Natural killer cell (primary cell): ENCODE measurements around the gene CLDN1. TPM values are rescaled to one million over a fixed set of nuclear protein-coding genes. Genes with fewer than 3 reads are reported as not detected.

ENCODE experiments used
- ATAC-seq, 3 donors: fragments of 150-1000 bp in 2 of 3; fragments of 200-7000 bp in 1 of 3; cut with Tn5 transposase; 1 replicate in 1 of 3; 2 replicates in 2 of 3; pipeline ENCODE4 v1.10.0; 2021; ENCODE audit warnings: mild to moderate bottlenecking in 2 of 3, moderate library complexity in 2 of 3
- DNase-seq, 2 donors: peaks; one replicate each; pipeline versions ENCODE4 v3.0.0 to v3.0.0-alpha.2; 2013 to 2021; ENCODE audit warnings: mixed read lengths in 1 of 2
- H3K27ac ChIP-seq: one replicate; pipeline ENCODE4 v1.5.1; 2013; ENCODE audit warnings: mild to moderate bottlenecking, low read length
- H3K27me3 ChIP-seq: one replicate; pipeline ENCODE4 v1.6.1; 2013; ENCODE audit warnings: low read length; ENCODE audit not compliant: control insufficient read depth, insufficient read depth
- H3K36me3 ChIP-seq: one replicate; pipeline ENCODE4 v1.6.1; 2013; ENCODE audit warnings: low read length; ENCODE audit not compliant: control insufficient read depth, insufficient read depth
- H3K4me1 ChIP-seq: one replicate; pipeline ENCODE4 v1.6.1; 2013; ENCODE audit warnings: low read length; ENCODE audit not compliant: control insufficient read depth, insufficient read depth
- H3K4me3 ChIP-seq: one replicate; pipeline ENCODE4 v1.5.1; 2013; ENCODE audit warnings: low read length
- H3K9me3 ChIP-seq: one replicate; pipeline ENCODE4 v1.6.1; 2013; ENCODE audit warnings: low read length; ENCODE audit not compliant: control insufficient read depth, insufficient read depth
- H3K27ac Mint-ChIP-seq, 2 donors: one replicate each; pipeline ENCODE4 v1.8.0; 2022; ENCODE audit warnings: mild to moderate bottlenecking in 2 of 2, mixed read lengths in 2 of 2, moderate library complexity in 1 of 2
- H3K27me3 Mint-ChIP-seq, 2 donors: one replicate each; pipeline ENCODE4 v1.8.0; 2022; ENCODE audit warnings: low read depth in 2 of 2, mixed read lengths in 2 of 2
- H3K36me3 Mint-ChIP-seq: one replicate; pipeline ENCODE4 v1.8.0; 2022; ENCODE audit warnings: mixed read lengths
- H3K4me1 Mint-ChIP-seq, 2 donors: one replicate each; pipeline ENCODE4 v1.8.0; 2022; ENCODE audit warnings: mixed read lengths in 2 of 2
- H3K4me3 Mint-ChIP-seq: one replicate; pipeline ENCODE4 v1.8.0; 2022; ENCODE audit warnings: mild to moderate bottlenecking, moderate library complexity, mixed read lengths
- H3K9me3 Mint-ChIP-seq, 2 donors: one replicate each; pipeline ENCODE4 v1.8.0; 2022; ENCODE audit warnings: mixed read lengths in 2 of 2
- WGBS: methylation state at CpG from one replicate; pipeline ENCODE4 v1.1.7; 2013; ENCODE audit warnings: missing lambda C conversion rate; ENCODE audit not compliant: insufficient coverage; 5-methylcytosine and 5-hydroxymethylcytosine counted together
- intact Hi-C: fragments of 100-400 bp; cut with micrococcal nuclease; formaldehyde crosslinking; loops from one replicate; pipeline ENCODE4 v1.14.2; 2022
- total RNA-seq, 4 donors: library from RNA; stranded (reverse); fragments of 120-200 nt in 1 of 4; gene quantifications; one replicate each; pipeline versions ENCODE4 v1.2.3 to v1.2.4, GENCODE V29; 2013 to 2022
- TF ChIP-seq, protein P1 (sequence below): fragments of 200-600 bp; IDR thresholded peaks from one replicate; pipeline ENCODE4 v1.8.0; 2022; ENCODE audit warnings: antibody characterized with exemption

The CLDN1 gene
- total RNA-seq, 3 donors from 2014 or later (not counting 1 experiment from before 2014, with no cell fraction given), result not detected

- no peak for ATAC-seq
- intact Hi-C loops, result no loop called here
- TF ChIP-seq, protein P1, sequence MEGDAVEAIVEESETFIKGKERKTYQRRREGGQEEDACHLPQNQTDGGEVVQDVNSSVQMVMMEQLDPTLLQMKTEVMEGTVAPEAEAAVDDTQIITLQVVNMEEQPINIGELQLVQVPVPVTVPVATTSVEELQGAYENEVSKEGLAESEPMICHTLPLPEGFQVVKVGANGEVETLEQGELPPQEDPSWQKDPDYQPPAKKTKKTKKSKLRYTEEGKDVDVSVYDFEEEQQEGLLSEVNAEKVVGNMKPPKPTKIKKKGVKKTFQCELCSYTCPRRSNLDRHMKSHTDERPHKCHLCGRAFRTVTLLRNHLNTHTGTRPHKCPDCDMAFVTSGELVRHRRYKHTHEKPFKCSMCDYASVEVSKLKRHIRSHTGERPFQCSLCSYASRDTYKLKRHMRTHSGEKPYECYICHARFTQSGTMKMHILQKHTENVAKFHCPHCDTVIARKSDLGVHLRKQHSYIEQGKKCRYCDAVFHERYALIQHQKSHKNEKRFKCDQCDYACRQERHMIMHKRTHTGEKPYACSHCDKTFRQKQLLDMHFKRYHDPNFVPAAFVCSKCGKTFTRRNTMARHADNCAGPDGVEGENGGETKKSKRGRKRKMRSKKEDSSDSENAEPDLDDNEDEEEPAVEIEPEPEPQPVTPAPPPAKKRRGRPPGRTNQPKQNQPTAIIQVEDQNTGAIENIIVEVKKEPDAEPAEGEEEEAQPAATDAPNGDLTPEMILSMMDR, result no peak
Observed at GRCh38 chr3:190309414-190309813, 12.8 kb downstream of the CLDN1 start.

DNA sequence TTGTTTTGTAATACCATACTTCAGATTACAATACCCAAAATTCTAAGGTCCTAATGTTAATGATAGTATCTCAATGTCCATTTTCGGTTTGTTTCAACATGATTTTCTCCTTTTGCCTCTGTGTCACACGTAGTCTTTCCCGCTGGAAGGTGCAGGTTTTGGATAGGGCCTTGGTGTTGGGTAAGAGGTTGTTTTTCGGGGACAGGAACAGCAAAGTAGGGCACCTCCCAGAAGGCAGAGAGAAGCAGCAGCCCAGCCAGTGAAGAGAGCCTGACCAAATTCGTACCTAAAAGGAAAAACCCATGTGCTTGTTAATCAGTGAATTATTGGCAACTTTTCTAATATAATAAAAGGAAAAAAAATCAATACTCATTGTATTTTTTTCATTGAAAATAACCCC is 14.1 kb downstream of the CLDN1 start:
- Histone ChIP-seq H3K4me3 (no peak overlapping the region), H3K27ac (no peak overlapping the region), H3K27me3 (no peaks in the 10 kb centered on the region), H3K9me3 (no peaks in the 10 kb centered on the region), H3K4me1 (no peaks in the 10 kb centered on the region), H3K36me3 (no peaks in the 10 kb centered on the region)
- DNase-seq, result no peak
- H3K36me3 Mint-ChIP-seq, result no peaks in the 10 kb centered on the region
- no peak overlapping the region for H3K4me3 Mint-ChIP-seq
- TF ChIP-seq, protein P1, result no peak
- no peaks in the 10 kb centered on the region for H3K27me3 Mint-ChIP-seq
- intact Hi-C loops, result no loop called here
- peaks cover 6 to 7% of the 10 kb centered on the region in 2 donors for H3K9me3 Mint-ChIP-seq
- no peaks in the 10 kb centered on the region for H3K4me1 Mint-ChIP-seq
- no peak overlapping the region for H3K27ac Mint-ChIP-seq
- WGBS, result 87% methylated on average over 4 of the region's 5 CpGs
- ATAC-seq, result no peak

More at GRCh38 chr3:190309414-190309813, 12.8 kb downstream of the CLDN1 start:
- Mint-ChIP-seq H3K4me1 (no peaks in the 10 kb centered on the region), H3K9me3 (peaks cover 6 to 7% of the 10 kb centered on the region in 2 donors), H3K4me3 (no peak overlapping the region), H3K27me3 (no peaks in the 10 kb centered on the region), H3K36me3 (no peaks in the 10 kb centered on the region), H3K27ac (no peak overlapping the region)
- H3K4me1 ChIP-seq, result no peaks in the 10 kb centered on the region
- no peak for DNase-seq
- H3K4me3 ChIP-seq, result no peak overlapping the region
- no peaks in the 10 kb centered on the region for H3K9me3 ChIP-seq
- no peak overlapping the region for H3K27ac ChIP-seq
- WGBS, result 82% methylated on average over 2 of the region's 3 CpGs
- no peaks in the 10 kb centered on the region for H3K36me3 ChIP-seq
- H3K27me3 ChIP-seq, result no peaks in the 10 kb centered on the region

DNA sequence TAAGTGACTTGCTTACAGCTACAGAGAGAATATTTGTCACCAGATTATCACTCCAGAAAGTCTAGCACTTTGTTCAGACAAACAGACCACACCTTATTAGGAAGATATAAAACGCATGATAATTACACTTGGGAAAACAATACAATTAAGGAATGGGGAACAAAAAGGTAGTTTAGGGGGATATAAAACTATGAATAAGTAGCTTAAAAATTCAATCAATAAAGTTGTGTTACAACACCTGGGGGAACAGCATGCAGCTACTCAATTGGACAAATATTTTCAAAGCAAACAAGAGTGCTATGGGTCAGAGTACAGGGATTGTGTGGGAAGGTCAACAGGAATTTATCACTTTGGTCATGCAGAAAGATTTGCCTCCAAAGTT is 15.1 kb downstream of the CLDN1 start:
- ATAC-seq (no peak), DNase-seq (no peak)
- Histone ChIP-seq H3K36me3 (no peaks in the 10 kb centered on the region), H3K9me3 (no peaks in the 10 kb centered on the region), H3K4me3 (no peak overlapping the region), H3K27me3 (no peaks in the 10 kb centered on the region), H3K27ac (no peak overlapping the region), H3K4me1 (no peaks in the 10 kb centered on the region)
- H3K27ac Mint-ChIP-seq, result no peak overlapping the region
- TF ChIP-seq, protein P1, result no peak
- H3K36me3 Mint-ChIP-seq, result no peaks in the 10 kb centered on the region
- peaks cover 3 to 4% of the 10 kb centered on the region in 2 donors for H3K9me3 Mint-ChIP-seq
- intact Hi-C loops, result no loop called here
- H3K4me3 Mint-ChIP-seq, result no peak overlapping the region
- WGBS, result no CpG with 5 or more reads among the region's 1 CpG
- no peaks in the 10 kb centered on the region for H3K27me3 Mint-ChIP-seq
- H3K4me1 Mint-ChIP-seq, result no peaks in the 10 kb centered on the region

DNA sequence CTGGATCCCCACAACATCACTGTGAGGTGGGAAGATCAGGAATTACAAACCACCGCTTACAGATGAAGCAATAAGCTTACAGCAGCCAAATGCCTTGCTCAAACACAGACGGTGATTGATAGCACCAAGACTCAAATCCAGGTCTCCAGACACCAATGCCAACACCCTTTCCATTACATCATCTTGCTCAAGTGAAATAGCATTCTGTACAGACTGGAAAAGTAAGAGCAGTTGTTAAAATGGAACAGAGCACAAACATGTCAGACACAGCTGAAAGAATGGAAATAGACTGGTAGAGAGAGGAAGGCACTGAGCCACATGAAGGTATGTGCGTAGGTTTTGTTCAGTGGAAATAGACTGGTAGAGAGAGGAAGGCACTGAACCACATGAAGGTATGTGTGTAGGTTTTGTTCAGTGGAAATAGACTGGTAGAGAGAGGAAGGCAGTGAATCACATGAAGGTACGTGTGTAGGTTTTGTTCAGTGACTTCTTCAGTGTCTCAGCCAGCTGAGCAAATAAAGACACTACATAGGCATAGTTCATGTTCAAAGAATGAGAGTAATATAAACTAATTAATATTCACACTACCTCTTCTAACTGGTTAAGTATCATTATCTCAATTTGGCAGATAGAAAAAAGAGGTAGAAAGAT is 15.6 kb downstream of the CLDN1 start:
- H3K4me1 Mint-ChIP-seq, result no peaks in the 10 kb centered on the region
- intact Hi-C loops, result no loop called here
- Histone ChIP-seq H3K4me3 (no peak overlapping the region), H3K4me1 (no peaks in the 10 kb centered on the region), H3K27me3 (no peaks in the 10 kb centered on the region), H3K36me3 (no peaks in the 10 kb centered on the region), H3K9me3 (no peaks in the 10 kb centered on the region), H3K27ac (no peak overlapping the region)
- ATAC-seq (no peak), DNase-seq (peak in 1 of 2 donors; percentile 64)
- H3K4me3 Mint-ChIP-seq, result no peak overlapping the region
- H3K27ac Mint-ChIP-seq, result no peak overlapping the region
- no peaks in the 10 kb centered on the region for H3K27me3 Mint-ChIP-seq
- no peaks in the 10 kb centered on the region for H3K36me3 Mint-ChIP-seq
- TF ChIP-seq, protein P1, result no peak
- peaks cover 3 to 4% of the 10 kb centered on the region in 2 donors for H3K9me3 Mint-ChIP-seq
- 82% methylated on average over 4 of the region's 4 CpGs for WGBS
